Skeletal muscle satellite cell (primary cell): ENCODE data around the gene OST4.

Experiments
- H3K27me3 ChIP-seq: 2 replicates; pipeline ENCODE4 v1.7.0; 2013; ENCODE audit warnings: low read length; ENCODE audit not compliant: control insufficient read depth, insufficient read depth
- H3K36me3 ChIP-seq: 2 replicates; pipeline ENCODE4 v1.7.0; 2013; ENCODE audit warnings: mild to moderate bottlenecking, control low read depth, low read length; ENCODE audit not compliant: insufficient read depth
- H3K4me1 ChIP-seq: 2 replicates; pipeline ENCODE4 v1.7.0; 2013; ENCODE audit warnings: low read length; ENCODE audit not compliant: control insufficient read depth, insufficient read depth
- H3K4me2 ChIP-seq: 2 replicates; pipeline ENCODE4 v1.7.0; 2013; ENCODE audit warnings: mild to moderate bottlenecking, low read length
- H3K4me3 ChIP-seq: 2 replicates; pipeline ENCODE4 v1.7.0; 2013; ENCODE audit warnings: low read length
- H3K9ac ChIP-seq: 2 replicates; pipeline ENCODE4 v1.7.0; 2013; ENCODE audit warnings: mild to moderate bottlenecking, low read depth, low read length, moderate library complexity
- H3K9me3 ChIP-seq: replicated peaks from 2 replicates; pipeline ENCODE4 v1.7.0; 2013; ENCODE audit warnings: mild to moderate bottlenecking, control low read depth, low read length

Gene OST4

DNA sequence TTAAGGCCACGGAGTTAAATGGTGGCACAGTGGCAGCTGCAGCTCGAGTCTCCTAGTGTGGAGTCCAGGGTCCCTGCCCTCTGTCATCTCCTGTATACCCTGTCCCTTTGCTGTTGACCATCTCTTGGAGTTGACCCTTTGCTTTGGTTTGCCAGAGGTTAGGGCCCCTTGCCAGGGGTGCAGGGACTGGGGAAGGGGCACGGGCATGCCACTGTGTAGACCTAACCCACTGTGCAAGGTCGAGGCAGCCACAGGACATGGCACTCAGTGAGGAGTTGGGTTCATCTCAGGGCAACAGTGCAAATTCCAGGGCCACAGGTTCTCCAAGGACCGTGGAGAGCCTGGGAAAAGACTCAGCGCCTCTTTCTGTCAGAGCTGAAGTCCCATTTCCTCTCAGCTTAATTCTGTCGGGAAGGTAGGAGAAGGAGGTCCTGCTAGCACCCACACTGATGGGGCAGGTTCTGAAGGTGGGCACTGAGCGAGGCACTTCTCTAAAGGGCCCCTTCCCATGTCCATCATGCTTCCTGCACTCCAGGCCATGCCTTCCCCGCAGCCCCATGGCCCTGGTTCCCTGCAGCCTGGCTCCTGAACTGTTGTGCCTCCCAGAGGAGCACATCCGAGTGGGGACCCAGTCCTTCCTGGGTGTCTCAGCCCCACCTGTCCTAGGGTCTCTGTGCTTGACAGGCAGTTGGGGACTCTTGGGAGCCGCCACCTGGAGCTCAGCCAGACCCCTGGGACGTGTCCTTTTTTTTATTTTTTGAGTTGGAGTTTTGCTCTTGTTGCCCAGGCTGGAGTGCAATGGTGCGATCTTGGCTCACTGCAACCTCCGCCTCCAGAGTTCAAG, 17.9 kb upstream of the OST4 start:
- Histone ChIP-seq H3K9ac (no peak overlapping the region), H3K4me3 (no peak overlapping the region)

DNA sequence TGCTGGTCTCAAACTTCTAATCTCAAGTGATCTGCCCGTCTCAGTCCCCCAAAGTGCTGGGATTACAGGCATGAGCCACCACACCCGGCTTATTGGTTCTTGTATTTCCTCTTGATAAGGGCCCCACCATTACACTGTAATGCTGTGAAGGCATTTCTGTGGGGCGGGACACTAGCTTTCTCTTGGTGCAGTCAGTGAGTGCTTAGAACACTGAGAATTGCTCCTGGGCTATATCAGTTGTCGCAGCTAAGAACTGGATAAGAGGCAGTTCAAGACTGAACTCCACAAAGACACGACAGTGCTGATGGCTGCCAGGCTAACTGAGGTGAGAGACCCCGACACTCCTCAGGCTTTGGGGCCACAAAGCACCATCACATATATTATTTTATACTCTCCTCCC, 17.2 kb upstream of the OST4 start:
- no peak overlapping the region for H3K4me3 ChIP-seq
- no peak overlapping the region for H3K4me2 ChIP-seq
- peaks cover under 1% of the 10 kb centered on the region for H3K36me3 ChIP-seq
- peaks cover 18% of the 10 kb centered on the region for H3K4me1 ChIP-seq
- H3K9me3 ChIP-seq = no peaks in the 10 kb centered on the region
- H3K9ac ChIP-seq = no peak overlapping the region
- no peaks in the 10 kb centered on the region for H3K27me3 ChIP-seq

More for the DNA sequence above, 17.9 kb upstream of the OST4 start:
- Histone ChIP-seq H3K9me3 (no peaks in the 10 kb centered on the region), H3K4me2 (no peak overlapping the region), H3K4me1 (peaks cover 18% of the 10 kb centered on the region), H3K27me3 (no peaks in the 10 kb centered on the region), H3K36me3 (no peaks in the 10 kb centered on the region)

- H3K4me1 ChIP-seq = peaks cover 22% of the 10 kb centered on the region
- H3K27me3 ChIP-seq = no peaks in the 10 kb centered on the region
- no peak overlapping the region for H3K4me2 ChIP-seq
- H3K9me3 ChIP-seq = no peaks in the 10 kb centered on the region
- no peak overlapping the region for H3K9ac ChIP-seq
- H3K4me3 ChIP-seq = no peak overlapping the region
- H3K36me3 ChIP-seq = peaks cover 3% of the 10 kb centered on the region
Measured at GRCh38 chr2:27087823-27088410, 16.5 kb upstream of the OST4 start.

GRCh38 chr2:27086724-27087593, 15.5 kb upstream of the OST4 start, which contains the start of gene KHK:
Gene KHK, plus strand, starts transcription at chr2:27086772. Its CDS starts 488 bp downstream, at chr2:27087260.
- Histone ChIP-seq H3K4me2 (peak within 1 kb of the TSS; percentile 97), H3K4me1 (peaks cover 32% of the 10 kb centered on the region), H3K27me3 (no peaks in the 10 kb centered on the region), H3K9me3 (no peaks in the 10 kb centered on the region), H3K36me3 (peaks cover 9% of the 10 kb centered on the region), H3K4me3 (peak within 1 kb of the TSS; percentile 72), H3K9ac (peak within 1 kb of the TSS; percentile 85)

- Histone ChIP-seq H3K4me2 (peak overlapping the region; percentile 97), H3K4me3 (peak overlapping the region; percentile 72), H3K9ac (peak overlapping the region; percentile 85), H3K27me3 (no peaks in the 10 kb centered on the region), H3K9me3 (no peaks in the 10 kb centered on the region), H3K4me1 (peaks cover 39% of the 10 kb centered on the region), H3K36me3 (peaks cover 10% of the 10 kb centered on the region)
Measured at GRCh38 chr2:27086090-27086723, 14.8 kb upstream of the OST4 start.

- H3K27me3 ChIP-seq = no peaks in the 10 kb centered on the region
- H3K4me3 ChIP-seq = peak overlapping the region; percentile 72
- H3K9ac ChIP-seq = peak overlapping the region; percentile 85
- H3K9me3 ChIP-seq = no peaks in the 10 kb centered on the region
- peaks cover 10% of the 10 kb centered on the region for H3K36me3 ChIP-seq
- peaks cover 43% of the 10 kb centered on the region for H3K4me1 ChIP-seq
- peak overlapping the region; percentile 97 for H3K4me2 ChIP-seq
Measured at GRCh38 chr2:27085673-27086089, 14.2 kb upstream of the OST4 start.

- Histone ChIP-seq H3K4me3 (peak overlapping the region; percentile 72), H3K27me3 (no peaks in the 10 kb centered on the region), H3K9ac (peak overlapping the region; percentile 85), H3K9me3 (no peaks in the 10 kb centered on the region), H3K4me1 (peaks cover 48% of the 10 kb centered on the region), H3K4me2 (peak overlapping the region; percentile 97), H3K36me3 (peaks cover 10% of the 10 kb centered on the region)
Measured at GRCh38 chr2:27085062-27085672, 13.7 kb upstream of the OST4 start.

DNA sequence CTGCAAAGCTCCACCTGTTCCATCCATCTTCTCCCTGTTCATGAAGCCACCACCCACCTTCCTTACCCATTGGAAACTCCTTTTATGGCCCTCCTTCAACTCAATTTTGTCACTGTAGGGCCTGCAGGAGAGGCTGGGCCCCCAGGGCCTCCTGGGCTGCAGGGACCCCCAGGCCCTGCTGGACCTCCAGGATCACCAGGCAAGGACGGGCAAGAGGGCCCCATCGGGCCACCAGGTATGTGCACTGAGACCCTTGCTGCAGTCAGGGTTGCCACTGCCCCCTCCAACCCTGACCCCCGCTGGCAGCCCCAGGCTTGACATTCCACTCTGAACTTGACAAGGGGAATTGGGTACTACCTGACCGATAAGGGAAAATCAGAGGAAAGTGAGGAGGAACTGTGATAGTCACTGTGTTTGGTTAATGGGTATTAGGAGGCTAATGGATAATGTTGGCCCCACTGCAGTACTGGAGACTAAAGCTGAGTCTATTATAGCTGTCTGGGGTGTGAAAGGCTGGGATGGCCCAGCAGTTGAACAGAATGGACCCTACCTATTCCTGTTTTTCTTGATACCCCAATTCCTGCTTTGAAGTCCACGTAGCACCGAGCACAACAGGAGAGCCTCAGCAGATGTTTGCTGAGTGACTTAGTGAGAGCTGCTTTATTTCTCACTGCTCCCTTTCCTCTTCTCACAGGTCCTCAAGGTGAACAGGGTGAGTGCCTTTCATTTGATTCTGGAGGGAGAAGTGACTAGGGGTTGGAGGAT, 13.0 kb upstream of the OST4 start:
- no peak overlapping the region for H3K9ac ChIP-seq
- no peaks in the 10 kb centered on the region for H3K9me3 ChIP-seq
- H3K36me3 ChIP-seq = peaks cover 10% of the 10 kb centered on the region
- no peaks in the 10 kb centered on the region for H3K27me3 ChIP-seq
- H3K4me2 ChIP-seq = no peak overlapping the region
- H3K4me1 ChIP-seq = peaks cover 55% of the 10 kb centered on the region
- H3K4me3 ChIP-seq = no peak overlapping the region

DNA sequence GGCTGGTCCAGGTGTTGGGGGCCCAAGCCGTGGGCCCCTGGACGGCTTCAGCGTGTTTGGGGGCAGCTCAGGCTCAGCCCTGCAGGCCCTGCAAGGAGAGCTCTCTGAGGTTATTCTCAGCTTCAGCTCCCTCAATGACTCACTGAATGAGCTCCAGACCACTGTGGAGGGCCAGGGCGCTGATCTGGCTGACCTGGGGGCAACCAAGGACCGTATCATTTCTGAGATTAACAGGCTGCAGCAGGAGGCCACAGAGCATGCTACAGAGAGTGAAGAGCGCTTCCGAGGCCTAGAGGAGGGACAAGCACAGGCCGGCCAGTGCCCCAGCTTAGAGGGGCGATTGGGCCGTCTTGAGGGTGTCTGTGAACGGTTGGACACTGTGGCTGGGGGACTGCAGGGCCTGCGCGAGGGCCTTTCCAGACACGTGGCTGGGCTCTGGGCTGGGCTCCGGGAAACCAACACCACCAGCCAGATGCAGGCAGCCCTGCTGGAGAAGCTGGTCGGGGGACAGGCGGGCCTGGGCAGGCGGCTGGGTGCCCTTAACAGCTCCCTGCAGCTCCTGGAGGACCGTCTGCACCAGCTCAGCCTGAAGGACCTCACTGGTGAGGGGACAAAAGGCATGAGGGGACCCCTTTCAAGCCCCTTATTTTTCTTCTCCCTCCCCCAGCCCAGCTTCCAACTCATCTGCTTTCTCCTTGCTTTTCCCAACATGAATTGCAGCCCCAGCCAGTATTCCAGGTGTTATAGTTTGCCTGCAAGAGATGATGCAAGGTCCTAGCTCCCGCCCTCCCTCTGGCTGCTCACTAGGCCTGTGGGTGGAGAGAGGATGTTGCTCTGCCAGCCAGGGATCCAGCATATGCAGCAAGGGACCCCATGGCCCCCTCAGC, 12.2 kb upstream of the OST4 start:
- H3K4me2 ChIP-seq = no peak overlapping the region
- no peaks in the 10 kb centered on the region for H3K27me3 ChIP-seq
- peaks cover 10% of the 10 kb centered on the region for H3K36me3 ChIP-seq
- H3K9ac ChIP-seq = no peak overlapping the region
- H3K9me3 ChIP-seq = no peaks in the 10 kb centered on the region
- peaks cover 63% of the 10 kb centered on the region for H3K4me1 ChIP-seq
- no peak overlapping the region for H3K4me3 ChIP-seq
